Measurements from ENCODE around the gene MLLT10. TPM values are rescaled to one million over a fixed set of nuclear protein-coding genes. Genes with fewer than 3 reads are reported as not detected.

MLLT10 gene
- total and polyA plus RNA-seq, 2 donors (not counting 3 experiments of a cell fraction or from before 2014, with no cell fraction given) = 35.4 to 54.0 TPM

- H3K9me1 ChIP-seq (replicated peaks; ENCODE audit: control insufficient read depth, extremely low read depth, insufficient read depth, low read length) = no peaks in the 10 kb centered on the region
- no peak overlapping the region for H2AFZ ChIP-seq (ENCODE audit: low read depth, low read length)
- H3K4me3 ChIP-seq (replicated peaks in 1 of 3; ENCODE audit: insufficient read depth in 1 of 3, low read depth in 1 of 3, low read length in 3 of 3) = no peak overlapping the region
- H3K4me1 ChIP-seq (ENCODE audit: control insufficient read depth, extremely low read depth, insufficient read depth, low read length) = peaks cover 2% of the 10 kb centered on the region
- H3K9me3 ChIP-seq (replicated peaks; ENCODE audit: control insufficient read depth, insufficient read depth, low read length) = no peaks in the 10 kb centered on the region
- H3K27me3 ChIP-seq (ENCODE audit: control insufficient read depth in 2 of 2, insufficient read depth in 2 of 2, low read length in 2 of 2) = no peaks in the 10 kb centered on the region
- H3K36me3 ChIP-seq (ENCODE audit: control insufficient read depth in 2 of 2, extremely low read depth in 1 of 2, insufficient read depth in 2 of 2, low read length in 2 of 2) = peaks cover 0 to 3% of the 10 kb centered on the region in 2 experiments
- ChIA-PET CTCF (no interaction called here), POLR2A (no interaction called here)
- DNase-seq (ENCODE audit: low read depth, low spot score) (no peak), FAIRE-seq (no peak)
- peaks cover 55% of the 10 kb centered on the region for H3K79me2 ChIP-seq (ENCODE audit: control insufficient read depth, insufficient read depth, low read length)
- no peak overlapping the region for H3K27ac ChIP-seq (ENCODE audit: insufficient read depth, low read depth, low read length)
- no peak overlapping the region for H3K9ac ChIP-seq (replicated peaks; ENCODE audit: extremely low read depth, insufficient read depth, low read length)
- no TSS peak for BruUV-seq (replicated peaks)
- peaks cover 3% of the 10 kb centered on the region for H4K20me1 ChIP-seq (replicated peaks; ENCODE audit: control insufficient read depth, extremely low read depth, insufficient read depth, low read length)
- no peak overlapping the region for H3K4me2 ChIP-seq (ENCODE audit: insufficient read depth, low read length)
- dilution Hi-C loops (cut with MboI; ENCODE audit: extremely low pct_ligation_motif_present, low sequenced_read_pairs) (no loop called here), intact Hi-C loops (cut with micrococcal nuclease) (no loop called here)
- TF ChIP-seq GATA2 (IDR thresholded peaks at IDR 0.05; ENCODE audit: insufficient read depth, insufficient read length, low read depth, low read length) (no peak), FOS (IDR thresholded peaks at IDR 0.05; ENCODE audit: borderline replicate concordance, insufficient read depth, low read length) (no peak), CTCF (IDR thresholded peaks at IDR 0.05; ENCODE audit: extremely low read depth in 1 of 2, insufficient read depth in 1 of 2, low read depth in 1 of 2, low read length in 2 of 2) (no peak), POLR2A (IDR thresholded peaks at IDR 0.05; ENCODE audit: low read depth, low read length) (no peak), MYC (IDR thresholded peaks at IDR 0.05; ENCODE audit: low read depth, low read length) (no peak), JUN (IDR thresholded peaks at IDR 0.05; ENCODE audit: borderline replicate concordance, insufficient read depth, insufficient read length, low read depth) (no peak), POLR2AphosphoS5 (IDR thresholded peaks at IDR 0.05; ENCODE audit: insufficient read depth, low read depth, low read length) (no peak), MAX (IDR thresholded peaks at IDR 0.05; ENCODE audit: insufficient read depth, insufficient read length) (no peak), EZH2 (IDR thresholded peaks at IDR 0.05; ENCODE audit: borderline replicate concordance, low read depth, low read length, severe bottlenecking) (no peak)
Measured at GRCh38 chr10:21702633-21703111, 168.6 kb downstream of the MLLT10 start.

All from endothelial cell of umbilical vein (primary cell).